Urinary bladder (tissue), 4 donors: ENCODE results near the gene PKMYT1. TPM values are rescaled to one million over a fixed set of nuclear protein-coding genes. Genes with fewer than 3 reads are reported as not detected.
A peak's percentile ranks its signal among the peaks of the same experiment; 100 is the strongest.
"Not testable (repeated sequence)": the region's sequence is repeated elsewhere in the genome, so short reads cannot be mapped to it uniquely, and the experiment has no call there.

Experiments
- DNase-seq: peaks from one replicate; pipeline ENCODE4 v3.0.0-alpha.2; 2015; ENCODE audit errors: extremely low spot score
- H3K27ac ChIP-seq: one replicate; pipeline ENCODE4 v1.5.1; 2013; ENCODE audit warnings: low read depth, mild to moderate bottlenecking, moderate library complexity
- H3K36me3 ChIP-seq: one replicate; pipeline ENCODE4 v1.6.1; 2013; ENCODE audit warnings: mild to moderate bottlenecking, moderate library complexity; ENCODE audit not compliant: insufficient read depth
- H3K4me1 ChIP-seq: one replicate; pipeline ENCODE4 v1.6.1; 2013; ENCODE audit warnings: mild to moderate bottlenecking, moderate library complexity; ENCODE audit not compliant: insufficient read depth
- H3K4me3 ChIP-seq: one replicate; pipeline ENCODE4 v1.5.1; 2013; ENCODE audit warnings: low read depth, low read length
- whole genome bisulfite sequencing: extraction: QIAGEN DNeasy Blood & Tissue Kit; methylation state at CpG from one replicate; pipeline ENCODE4 v1.1.7; 2013; 5-methylcytosine and 5-hydroxymethylcytosine counted together
- polyA plus RNA-seq: library from polyadenylated mRNA; stranded (reverse); fragments of 200-250 nt; gene quantifications from one replicate; pipeline ENCODE4 v1.2.3, GENCODE V29; 2013
- small RNA-seq: library from RNA; depleted of rRNA; stranded (forward); fragments of <200 nt; gene quantifications from one replicate; pipeline ENCODE3, GENCODE V24; 2014
- total RNA-seq: library from RNA; depleted of rRNA; stranded (reverse); fragments of >200 nt; gene quantifications from one replicate; pipeline ENCODE4 v1.2.3, GENCODE V29; 2014
- donor health status: healthy with polysubstance abuse.
- donor health status: healthy.

The PKMYT1 gene
- total and polyA plus RNA-seq, 2 donors, result 1.1 to 2.5 TPM

DNA sequence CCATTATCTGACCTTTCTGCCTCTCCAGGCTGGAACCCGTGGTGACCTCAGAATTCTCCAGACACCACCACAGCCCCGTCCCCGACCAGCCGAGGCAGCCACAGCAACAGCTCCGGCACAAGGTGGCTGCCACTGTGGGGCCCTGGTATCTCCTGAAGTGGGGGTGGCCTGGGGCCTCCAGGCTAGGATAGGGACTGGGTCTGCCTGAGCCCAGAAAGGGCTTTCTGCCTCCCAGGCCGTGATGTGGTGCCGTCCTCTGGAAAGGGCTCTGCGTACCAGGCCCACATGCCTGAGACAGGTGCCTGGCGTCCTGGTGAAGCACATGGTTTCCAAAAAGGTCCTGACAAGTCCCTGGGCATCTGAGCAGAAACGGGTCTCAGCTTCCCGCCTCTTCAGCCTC is 51.5 kb downstream of the PKMYT1 start:
- Histone ChIP-seq H3K4me3 (no peak overlapping the region), H3K27ac (no peak overlapping the region), H3K36me3 (peaks cover 4% of the 10 kb centered on the region), H3K4me1 (no peaks in the 10 kb centered on the region)
- 91% methylated on average over 11 of the region's 11 CpGs for WGBS
- no peak for DNase-seq

DNA sequence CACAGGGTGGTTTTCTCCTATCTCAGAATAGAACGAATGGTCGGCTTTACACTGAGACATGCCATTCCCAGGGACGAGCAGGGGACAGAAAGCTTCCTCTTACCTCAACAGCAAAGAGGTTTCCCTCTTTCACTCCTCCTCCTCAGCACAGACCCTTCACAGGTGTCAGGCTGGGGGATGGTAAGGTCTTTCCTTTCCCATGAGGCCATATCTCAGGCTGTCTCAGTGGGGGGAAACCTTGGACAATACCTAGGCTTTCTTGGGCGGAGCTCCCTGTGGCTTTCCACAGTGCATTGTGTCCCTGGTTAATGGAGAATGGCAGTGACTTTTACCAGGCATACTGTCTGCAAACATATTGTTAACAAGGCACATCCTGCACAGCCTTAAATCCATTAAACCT is 52.1 kb downstream of the PKMYT1 start:
- not testable (repeated sequence) for H3K36me3 ChIP-seq, H3K27ac ChIP-seq, DNase-seq, H3K4me3 ChIP-seq, H3K4me1 ChIP-seq
- WGBS, result 87% methylated on average over 4 of the region's 4 CpGs

GRCh38 chr16:2927010-2927646 is 53.1 kb downstream of the PKMYT1 start:
- no peak overlapping the region for H3K27ac ChIP-seq
- peaks cover 4% of the 10 kb centered on the region for H3K36me3 ChIP-seq
- no peaks in the 10 kb centered on the region for H3K4me1 ChIP-seq
- DNase-seq, result peak; percentile 83
- H3K4me3 ChIP-seq, result no peak overlapping the region
- WGBS, result 7% methylated on average over 19 of the region's 19 CpGs

GRCh38 chr16:2926650-2926999 is 53.6 kb downstream of the PKMYT1 start:
- no peak for DNase-seq
- Histone ChIP-seq H3K4me1 (no peaks in the 10 kb centered on the region), H3K36me3 (peaks cover 4% of the 10 kb centered on the region), H3K4me3 (no peak overlapping the region), H3K27ac (no peak overlapping the region)
- WGBS, result 82% methylated on average over 5 of the region's 5 CpGs

DNA sequence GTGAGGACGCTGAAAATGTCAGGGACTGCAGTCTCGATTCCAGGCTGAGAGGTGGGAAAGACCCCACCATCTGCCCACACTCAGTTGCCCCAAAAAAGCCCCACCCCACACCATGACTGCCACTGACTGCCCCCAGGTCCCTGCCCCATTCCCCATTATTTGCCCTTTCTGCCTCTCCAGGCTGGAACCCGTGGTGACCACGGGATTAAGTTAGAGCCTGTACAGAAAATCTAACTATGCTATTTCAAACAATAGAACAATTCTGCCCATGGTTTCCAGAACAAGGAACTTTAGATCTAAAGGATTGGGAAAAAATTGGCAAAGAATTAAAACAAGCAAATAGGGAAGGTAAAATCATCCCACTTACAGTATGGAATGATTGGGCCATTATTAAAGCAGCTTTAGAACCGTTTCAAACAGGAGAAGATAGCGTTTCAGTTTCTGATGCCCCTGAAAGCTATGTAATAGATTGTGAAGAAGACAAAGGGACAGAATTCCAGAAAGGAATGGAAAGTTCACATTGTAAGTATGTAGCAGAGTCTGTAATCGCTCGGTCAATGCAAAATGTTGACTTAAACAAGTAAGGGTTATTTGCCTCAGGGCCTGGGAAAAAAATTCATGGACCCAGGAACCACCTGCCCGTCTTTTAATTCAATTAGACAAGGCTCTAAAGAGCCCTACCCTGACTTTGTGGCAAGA is 54.1 kb downstream of the PKMYT1 start:
- H3K4me3 ChIP-seq, result no peak overlapping the region
- no peak overlapping the region for H3K27ac ChIP-seq
- peaks cover 4% of the 10 kb centered on the region for H3K36me3 ChIP-seq
- DNase-seq, result no peak
- 69% methylated on average over 9 of the region's 9 CpGs for WGBS
- H3K4me1 ChIP-seq, result no peaks in the 10 kb centered on the region

DNA sequence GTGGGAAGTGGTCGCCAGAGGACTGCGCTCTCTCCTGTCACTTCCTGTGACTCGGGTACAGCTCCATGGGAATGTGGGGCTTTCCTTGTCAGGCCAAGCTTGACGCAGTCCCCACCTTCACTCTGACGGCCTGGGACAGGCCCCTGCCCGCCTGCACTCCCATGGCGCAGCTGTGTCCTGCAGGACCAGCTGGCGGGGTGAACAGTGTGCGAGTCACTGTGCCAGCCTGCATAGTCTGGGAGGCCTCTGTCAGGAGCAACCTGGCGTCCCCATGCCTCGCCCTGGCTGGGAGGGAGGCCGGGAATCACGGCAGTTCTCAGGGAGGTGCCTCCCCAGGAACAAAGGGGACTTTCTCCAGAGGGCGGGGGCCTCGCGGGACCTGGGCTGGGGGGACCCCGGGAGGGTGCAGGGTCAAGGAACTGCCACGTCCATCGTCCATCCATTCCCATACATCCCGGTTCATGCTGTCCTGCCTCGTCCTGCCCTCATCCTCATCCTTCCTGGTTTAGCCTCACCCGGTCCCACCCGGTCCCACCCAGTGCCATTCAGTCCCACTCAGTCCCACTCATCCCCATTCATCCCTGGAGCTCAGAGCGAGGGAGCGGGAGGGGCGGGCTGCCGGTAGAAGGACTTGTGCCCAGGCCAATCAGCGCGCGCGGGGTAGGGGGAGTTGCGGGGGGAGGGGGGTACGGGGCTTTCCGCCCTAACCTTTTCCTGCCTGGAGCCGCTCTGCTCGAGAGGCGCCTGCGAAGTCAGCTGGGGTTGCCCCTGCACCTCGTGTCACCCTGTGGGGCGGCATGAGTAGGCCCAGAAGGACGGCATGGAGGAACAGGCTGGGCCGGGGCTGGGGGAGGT is 55.1 kb downstream of the PKMYT1 start:
- Histone ChIP-seq H3K27ac (no peak overlapping the region), H3K36me3 (no peaks in the 10 kb centered on the region), H3K4me3 (no peak overlapping the region), H3K4me1 (no peaks in the 10 kb centered on the region)
- no peak for DNase-seq
- 61% methylated on average over 42 of the region's 42 CpGs for WGBS

DNA sequence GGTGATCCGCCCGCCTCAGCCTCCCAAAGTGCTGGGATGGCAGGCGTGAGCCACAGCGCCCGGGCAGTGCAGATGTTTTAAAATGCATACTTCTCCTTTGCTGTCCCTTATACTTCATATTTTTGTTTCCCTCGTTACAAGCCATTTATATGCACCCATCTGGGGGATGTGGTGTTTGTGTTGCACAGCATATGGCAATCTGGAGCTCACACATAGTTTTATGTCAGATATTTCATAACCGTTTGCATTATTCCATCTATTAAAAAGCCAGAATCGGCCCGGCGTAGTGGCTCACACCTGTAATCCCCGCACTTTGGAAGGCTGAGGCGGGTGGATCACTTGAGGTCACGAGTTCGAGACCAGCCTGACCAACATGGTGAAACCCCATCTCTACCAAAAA is 56.8 kb downstream of the PKMYT1 start:
- WGBS, result 93% methylated on average over 14 of the region's 14 CpGs

More for the DNA sequence above, 56.8 kb downstream of the PKMYT1 start:
- H3K4me3 ChIP-seq, result no peak overlapping the region
- no peaks in the 10 kb centered on the region for H3K4me1 ChIP-seq
- H3K36me3 ChIP-seq, result no peaks in the 10 kb centered on the region
- no peak overlapping the region for H3K27ac ChIP-seq
- no peak for DNase-seq

Small RNA genes within 50 kb of the gene (small RNA-seq; reads per million reads assigned to genes)
- gene LINC00514, result not detected

Other genes with a start within 250 kb of the PKMYT1 start
- 115 TPM for gene SRRM2, start 227.8 kb downstream of the PKMYT1 start, total RNA-seq
- gene SRRM2, start 227.8 kb downstream of the PKMYT1 start, polyA plus RNA-seq, result 481 TPM
- 62.9 TPM for gene ELOB, start 203.2 kb downstream of the PKMYT1 start, total RNA-seq
- 399 TPM for gene ELOB, start 203.2 kb downstream of the PKMYT1 start, polyA plus RNA-seq
- not detected for gene PRSS33, start 192.9 kb downstream of the PKMYT1 start, total RNA-seq
- not detected for gene PRSS33, start 192.9 kb downstream of the PKMYT1 start, polyA plus RNA-seq
- gene PRSS41, start 182.0 kb downstream of the PKMYT1 start, total RNA-seq, result not detected
- not detected for gene PRSS41, start 182.0 kb downstream of the PKMYT1 start, polyA plus RNA-seq
- not detected for gene PRSS21, start 163.2 kb downstream of the PKMYT1 start, total RNA-seq
- 0.11 TPM for gene PRSS21, start 163.2 kb downstream of the PKMYT1 start, polyA plus RNA-seq
- gene ZG16B, start 150.1 kb downstream of the PKMYT1 start, total RNA-seq, result 2.4 TPM
- 5.1 TPM for gene ZG16B, start 150.1 kb downstream of the PKMYT1 start, polyA plus RNA-seq
- gene PRSS22, start 122.3 kb downstream of the PKMYT1 start, total RNA-seq, result 3.0 TPM
- 5.6 TPM for gene PRSS22, start 122.3 kb downstream of the PKMYT1 start, polyA plus RNA-seq
- 15.6 TPM for gene FLYWCH2, start 97.2 kb downstream of the PKMYT1 start, total RNA-seq
- 49.9 TPM for gene FLYWCH2, start 97.2 kb downstream of the PKMYT1 start, polyA plus RNA-seq
- 11.4 TPM for gene FLYWCH1, start 68.5 kb downstream of the PKMYT1 start, total RNA-seq
- gene FLYWCH1, start 68.5 kb downstream of the PKMYT1 start, polyA plus RNA-seq, result 38.0 TPM
- gene KREMEN2, start 16.2 kb downstream of the PKMYT1 start, total RNA-seq, result 0.11 TPM
- gene KREMEN2, start 16.2 kb downstream of the PKMYT1 start, polyA plus RNA-seq, result not detected
- 4.5 TPM for gene PAQR4, start 11.1 kb downstream of the PKMYT1 start, total RNA-seq
- 5.1 TPM for gene PAQR4, start 11.1 kb downstream of the PKMYT1 start, polyA plus RNA-seq
- not detected for gene CLDN9, start 32.5 kb upstream of the PKMYT1 start, total RNA-seq
- 0.04 TPM for gene CLDN9, start 32.5 kb upstream of the PKMYT1 start, polyA plus RNA-seq
- gene CLDN6, start 37.7 kb upstream of the PKMYT1 start, total RNA-seq, result not detected
- gene CLDN6, start 37.7 kb upstream of the PKMYT1 start, polyA plus RNA-seq, result not detected
- gene TNFRSF12A, start 39.9 kb upstream of the PKMYT1 start, total RNA-seq, result 20.1 TPM
- gene TNFRSF12A, start 39.9 kb upstream of the PKMYT1 start, polyA plus RNA-seq, result 16.2 TPM
- 29.1 TPM for gene HCFC1R1, start 43.5 kb upstream of the PKMYT1 start, total RNA-seq
- gene HCFC1R1, start 43.5 kb upstream of the PKMYT1 start, polyA plus RNA-seq, result 91.8 TPM
- gene THOC6, start 43.6 kb upstream of the PKMYT1 start, total RNA-seq, result 9.8 TPM
- 22.8 TPM for gene THOC6, start 43.6 kb upstream of the PKMYT1 start, polyA plus RNA-seq
- gene BICDL2, start 56.5 kb upstream of the PKMYT1 start, total RNA-seq, result 7.2 TPM
- 8.3 TPM for gene BICDL2, start 56.5 kb upstream of the PKMYT1 start, polyA plus RNA-seq
- gene MMP25, start 66.1 kb upstream of the PKMYT1 start, total RNA-seq, result 0.32 TPM
- gene MMP25, start 66.1 kb upstream of the PKMYT1 start, polyA plus RNA-seq, result 0.82 TPM
- gene IL32, start 85.2 kb upstream of the PKMYT1 start, total RNA-seq, result 18.1 TPM
- gene IL32, start 85.2 kb upstream of the PKMYT1 start, polyA plus RNA-seq, result 28.0 TPM
- gene ZSCAN10, start 118.8 kb upstream of the PKMYT1 start, total RNA-seq, result not detected
- not detected for gene ZSCAN10, start 118.8 kb upstream of the PKMYT1 start, polyA plus RNA-seq
- 8.9 TPM for gene ZNF205, start 132.1 kb upstream of the PKMYT1 start, total RNA-seq
- gene ZNF205, start 132.1 kb upstream of the PKMYT1 start, polyA plus RNA-seq, result 16.4 TPM
- gene ZNF213, start 154.6 kb upstream of the PKMYT1 start, total RNA-seq, result 4.0 TPM
- gene ZNF213, start 154.6 kb upstream of the PKMYT1 start, polyA plus RNA-seq, result 16.0 TPM
- gene OR1F1, start 207.8 kb upstream of the PKMYT1 start, total RNA-seq, result not detected
- gene OR1F1, start 207.8 kb upstream of the PKMYT1 start, polyA plus RNA-seq, result not detected